ENCODE results near the gene UNC119.

DNA sequence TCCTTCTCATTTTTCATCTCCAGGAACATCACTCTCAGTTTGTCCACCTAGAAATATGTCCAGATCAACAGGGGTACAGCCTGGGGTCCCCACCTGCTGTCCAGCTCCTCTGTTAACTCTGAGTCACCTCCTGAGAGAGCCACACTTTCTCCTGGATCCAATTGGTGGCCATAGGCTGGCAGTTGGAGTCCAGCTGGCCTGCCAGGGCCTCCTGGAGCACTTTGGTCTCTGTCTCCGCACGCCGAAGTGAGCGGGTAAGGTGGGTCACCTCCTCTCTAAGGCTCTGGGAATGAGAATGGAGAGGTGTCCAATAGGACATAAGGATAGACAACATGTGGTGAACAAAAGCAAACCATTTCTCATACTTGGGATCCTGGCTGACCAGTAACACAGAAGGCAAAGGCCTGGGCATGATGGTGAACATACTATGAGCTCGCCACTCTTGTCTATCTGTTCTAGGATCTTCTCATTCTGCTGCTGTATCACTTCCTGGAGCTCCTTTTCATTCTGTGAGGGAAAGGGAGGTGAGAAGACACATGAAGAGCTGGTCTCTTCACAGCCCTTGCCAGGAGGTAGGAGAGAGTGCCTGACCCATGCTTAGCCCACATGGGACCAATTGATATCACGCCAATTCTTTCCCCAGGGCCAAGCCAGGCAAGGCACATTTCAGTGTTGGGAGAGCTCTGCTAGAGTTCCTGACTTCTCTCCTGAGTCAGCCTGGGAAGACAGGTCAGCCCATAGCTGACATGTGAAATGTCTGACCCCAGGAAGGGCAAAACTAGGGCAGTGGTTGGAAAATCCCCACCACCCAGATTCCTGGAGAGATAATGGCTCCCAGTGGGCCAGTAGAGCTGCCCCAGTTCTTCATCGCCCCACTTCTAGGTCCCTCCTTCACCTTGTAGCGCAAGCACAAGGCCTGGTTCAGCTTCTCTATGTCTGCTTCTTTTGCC is 26.1 kb upstream of the UNC119 start:
- TF ChIP-seq BHLHE40 (IDR thresholded peaks at IDR 0.05; ENCODE audit: borderline replicate concordance) = no peak
- no peak for TF ChIP-seq FOXM1 (IDR thresholded peaks at IDR 0.05; ENCODE audit: borderline replicate concordance)
- TF ChIP-seq ARNT (IDR thresholded peaks at IDR 0.05) = no peak
- TF ChIP-seq CTBP1 (IDR thresholded peaks at IDR 0.05; ENCODE audit: borderline replicate concordance) = no peak
- TF ChIP-seq HDGF (IDR thresholded peaks at IDR 0.05; ENCODE audit: borderline replicate concordance) = no peak
- no peak for TF ChIP-seq ZNF384 (IDR thresholded peaks at IDR 0.05)
- TF ChIP-seq ELF4 (IDR thresholded peaks at IDR 0.05) = no peak
- TF ChIP-seq, protein P1, sequence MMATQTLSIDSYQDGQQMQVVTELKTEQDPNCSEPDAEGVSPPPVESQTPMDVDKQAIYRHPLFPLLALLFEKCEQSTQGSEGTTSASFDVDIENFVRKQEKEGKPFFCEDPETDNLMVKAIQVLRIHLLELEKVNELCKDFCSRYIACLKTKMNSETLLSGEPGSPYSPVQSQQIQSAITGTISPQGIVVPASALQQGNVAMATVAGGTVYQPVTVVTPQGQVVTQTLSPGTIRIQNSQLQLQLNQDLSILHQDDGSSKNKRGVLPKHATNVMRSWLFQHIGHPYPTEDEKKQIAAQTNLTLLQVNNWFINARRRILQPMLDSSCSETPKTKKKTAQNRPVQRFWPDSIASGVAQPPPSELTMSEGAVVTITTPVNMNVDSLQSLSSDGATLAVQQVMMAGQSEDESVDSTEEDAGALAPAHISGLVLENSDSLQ (IDR thresholded peaks at IDR 0.05) = no peak
- TF ChIP-seq FOXK2 (IDR thresholded peaks at IDR 0.05) = no peak
- TF ChIP-seq SUZ12 (IDR thresholded peaks at IDR 0.05) = no peak
- no peak for TF ChIP-seq TARDBP (IDR thresholded peaks at IDR 0.05)
- TF ChIP-seq L3MBTL2 (conservative IDR thresholded peaks at IDR 0.05) = no peak
- TF ChIP-seq LEF1 (IDR thresholded peaks at IDR 0.05; ENCODE audit: borderline replicate concordance) = no peak
- TF ChIP-seq SP1 (IDR thresholded peaks at IDR 0.05) = no peak

All from HEK293T (cell line).